Measurements from ENCODE around the gene ULK3. TPM values are rescaled to one million over a fixed set of nuclear protein-coding genes. Genes with fewer than 3 reads are reported as not detected.
"Not testable (repeated sequence)": the region's sequence is repeated elsewhere in the genome, so short reads cannot be mapped to it uniquely, and the experiment has no call there.

Gene ULK3
- total and polyA plus RNA-seq, 2 experiments from 2014 or later = 40.4 to 45.7 TPM

DNA sequence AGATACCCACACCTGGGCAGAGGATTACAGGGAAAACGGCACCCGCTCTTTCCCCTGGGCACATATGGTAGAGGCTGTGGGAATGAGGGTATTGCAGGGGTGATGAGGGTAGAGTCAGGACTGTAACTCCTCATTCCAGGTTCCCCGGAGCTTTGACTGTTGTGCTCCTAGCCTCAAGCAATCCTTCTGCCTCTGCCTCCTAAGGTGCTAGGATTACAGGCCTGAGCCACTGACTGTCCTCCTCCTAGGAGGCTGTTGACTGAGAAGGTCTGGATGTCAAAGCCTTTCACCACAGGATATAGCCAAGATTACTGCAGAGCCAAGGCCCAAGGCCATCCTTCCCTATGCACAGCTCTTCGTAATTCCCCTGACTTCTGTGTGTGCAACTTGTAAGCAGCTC lies 45.8 kb upstream of the ULK3 start:
- Histone ChIP-seq H3K4me2 (no peak overlapping the region), H3K36me3 (replicated peaks; ENCODE audit: insufficient read depth, low read depth) (no peaks in the 10 kb centered on the region), H3K27me3 (no peaks in the 10 kb centered on the region), H3K27ac (peak overlapping the region; percentile 23), H3K4me1 (ENCODE audit: insufficient read depth) (peaks cover 9% of the 10 kb centered on the region), H3K9me3 (ENCODE audit: low read depth) (no peaks in the 10 kb centered on the region), H3K4me3 (no peak overlapping the region), H3K79me2 (peaks cover 6% of the 10 kb centered on the region), H2AFZ (no peak overlapping the region), H4K20me1 (ENCODE audit: insufficient read depth, poor library complexity, severe bottlenecking) (no peaks in the 10 kb centered on the region), H3K9me2 (replicated peaks; ENCODE audit: insufficient read depth) (no peaks in the 10 kb centered on the region)
- TF ChIP-seq EZH2phosphoT487 (IDR thresholded peaks at IDR 0.05; ENCODE audit: low read depth, severe bottlenecking, unreplicated experiment) (no peak), EZH2 (IDR thresholded peaks at IDR 0.05; ENCODE audit: borderline replicate concordance) (no peak), CTCF (IDR thresholded peaks at IDR 0.05; ENCODE audit: poor library complexity) (no peak)
- 90% methylated on average over 4 of the region's 4 CpGs for WGBS (ENCODE audit: low lambda C conversion rate, missing lambda C conversion rate)
- DNase-seq (ENCODE audit: low spot score) = no peak

DNA sequence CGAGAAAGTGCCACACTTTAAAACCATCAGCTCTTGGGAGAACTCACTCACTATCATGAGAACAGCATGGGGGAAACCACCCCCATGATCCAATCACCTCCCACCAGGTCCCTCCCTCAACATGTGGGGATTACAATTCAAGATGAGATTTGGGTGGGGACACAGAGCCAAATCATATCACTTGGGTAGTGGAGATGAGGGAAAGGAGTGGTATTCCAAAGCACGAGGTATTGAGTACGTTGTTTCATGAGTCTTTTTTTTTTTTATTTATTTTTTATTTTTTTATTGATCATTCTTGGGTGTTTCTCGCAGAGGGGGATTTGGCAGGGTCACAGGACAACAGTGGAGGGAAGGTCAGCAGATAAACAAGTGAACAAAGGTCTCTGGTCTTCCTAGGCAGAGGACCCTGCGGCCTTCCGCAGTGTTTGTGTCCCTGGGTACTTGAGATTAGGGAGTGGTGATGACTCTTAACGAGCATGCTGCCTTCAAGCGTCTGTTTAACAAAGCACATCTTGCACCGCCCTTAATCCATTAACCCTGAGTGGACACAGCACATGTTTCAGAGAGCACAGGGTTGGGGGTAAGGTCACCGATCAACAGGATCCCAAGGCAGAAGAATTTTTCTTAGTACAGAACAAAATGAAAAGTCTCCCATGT lies 44.7 kb upstream of the ULK3 start:
- not testable (repeated sequence) for H3K9me3 ChIP-seq (ENCODE audit: low read depth)
- WGBS (ENCODE audit: low lambda C conversion rate, missing lambda C conversion rate) = 54% methylated on average over 9 of the region's 10 CpGs

GRCh38 chr15:74885461-74885860 lies 42.5 kb upstream of the ULK3 start:
- Histone ChIP-seq H4K20me1 (ENCODE audit: insufficient read depth, poor library complexity, severe bottlenecking) (no peaks in the 10 kb centered on the region), H3K4me2 (no peak overlapping the region), H3K9me2 (replicated peaks; ENCODE audit: insufficient read depth) (no peaks in the 10 kb centered on the region), H3K27me3 (no peaks in the 10 kb centered on the region), H3K4me1 (ENCODE audit: insufficient read depth) (peaks cover 9% of the 10 kb centered on the region), H3K9me3 (ENCODE audit: low read depth) (no peaks in the 10 kb centered on the region), H2AFZ (no peak overlapping the region), H3K4me3 (no peak overlapping the region), H3K36me3 (replicated peaks; ENCODE audit: insufficient read depth, low read depth) (no peaks in the 10 kb centered on the region), H3K79me2 (peaks cover 5% of the 10 kb centered on the region), H3K27ac (no peak overlapping the region)
- DNase-seq (ENCODE audit: low spot score) = no peak
- WGBS (ENCODE audit: low lambda C conversion rate, missing lambda C conversion rate) = 93% methylated on average over 5 of the region's 5 CpGs
- no peak for TF ChIP-seq CTCF (IDR thresholded peaks at IDR 0.05; ENCODE audit: poor library complexity)
- TF ChIP-seq EZH2 (IDR thresholded peaks at IDR 0.05; ENCODE audit: borderline replicate concordance) = no peak
- no peak for TF ChIP-seq EZH2phosphoT487 (IDR thresholded peaks at IDR 0.05; ENCODE audit: low read depth, severe bottlenecking, unreplicated experiment)

More for the DNA sequence above, 44.7 kb upstream of the ULK3 start:
- not testable (repeated sequence) for H4K20me1 ChIP-seq (ENCODE audit: insufficient read depth, poor library complexity, severe bottlenecking); H3K9me2 ChIP-seq (replicated peaks; ENCODE audit: insufficient read depth); H3K4me2 ChIP-seq; H3K27ac ChIP-seq; H2AFZ ChIP-seq; DNase-seq (ENCODE audit: low spot score); H3K36me3 ChIP-seq (replicated peaks; ENCODE audit: insufficient read depth, low read depth); H3K4me1 ChIP-seq (ENCODE audit: insufficient read depth); H3K79me2 ChIP-seq; H3K4me3 ChIP-seq; H3K27me3 ChIP-seq

- Histone ChIP-seq H3K4me1 (ENCODE audit: insufficient read depth) (peaks cover 8% of the 10 kb centered on the region), H3K27me3 (no peaks in the 10 kb centered on the region), H3K9me3 (ENCODE audit: low read depth) (no peaks in the 10 kb centered on the region), H3K9me2 (replicated peaks; ENCODE audit: insufficient read depth) (no peaks in the 10 kb centered on the region), H4K20me1 (ENCODE audit: insufficient read depth, poor library complexity, severe bottlenecking) (no peaks in the 10 kb centered on the region), H3K4me2 (no peak overlapping the region), H2AFZ (no peak overlapping the region), H3K27ac (no peak overlapping the region), H3K36me3 (replicated peaks; ENCODE audit: insufficient read depth, low read depth) (no peaks in the 10 kb centered on the region), H3K4me3 (no peak overlapping the region), H3K79me2 (no peaks in the 10 kb centered on the region)
- 78% methylated on average over 4 of the region's 4 CpGs for WGBS (ENCODE audit: low lambda C conversion rate, missing lambda C conversion rate)
- TF ChIP-seq CTCF (IDR thresholded peaks at IDR 0.05; ENCODE audit: poor library complexity) (no peak), EZH2phosphoT487 (IDR thresholded peaks at IDR 0.05; ENCODE audit: low read depth, severe bottlenecking, unreplicated experiment) (no peak)
- DNase-seq (ENCODE audit: low spot score) = no peak
Observed at GRCh38 chr15:74884428-74885223, 41.7 kb upstream of the ULK3 start.

Measured in hepatocyte (in vitro differentiated cells).